WERI-Rb-1 (cell line): ENCODE measurements around the gene IL1RAPL2.
"Not testable (repeated sequence)": the region's sequence is repeated elsewhere in the genome, so short reads cannot be mapped to it uniquely, and the experiment has no call there.

Experiments
- DNase-seq: peaks from one replicate; pipeline ENCODE4 v3.0.0-alpha.2; 2020
- H3K27ac ChIP-seq: fragments of 250-450 bp; sonication (Bioruptor Pico); 2 replicates; pipeline ENCODE4 v1.5.1; 2020; ENCODE audit warnings: mild to moderate bottlenecking, moderate library complexity
- H3K27me3 ChIP-seq: fragments of 250-450 bp; sonication (Bioruptor Pico); 2 replicates; pipeline ENCODE4 v1.5.1; 2021; ENCODE audit warnings: mild to moderate bottlenecking, low read depth, moderate library complexity; ENCODE audit not compliant: insufficient read depth, severe bottlenecking
- H3K36me3 ChIP-seq: fragments of 250-450 bp; sonication (Bioruptor Pico); 2 replicates; pipeline ENCODE4 v1.5.1; 2020; ENCODE audit warnings: mild to moderate bottlenecking, moderate library complexity
- H3K4me3 ChIP-seq: 2 replicates; pipeline ENCODE4 v1.5.1; 2011; ENCODE audit warnings: low read depth, mild to moderate bottlenecking, control low read depth, low read length
- H3K9me3 ChIP-seq: fragments of 250-450 bp; sonication (Bioruptor Pico); 2 replicates; pipeline ENCODE4 v1.5.1; 2021; ENCODE audit warnings: mild to moderate bottlenecking, moderate library complexity; ENCODE audit not compliant: severe bottlenecking
- TF ChIP-seq, protein P1 (sequence below): IDR thresholded peaks from 2 replicates; pipeline ENCODE4 v1.5.1; 2011; ENCODE audit warnings: low read depth, mild to moderate bottlenecking, control low read depth, inconsistent platforms, low read length

IL1RAPL2 gene

DNA sequence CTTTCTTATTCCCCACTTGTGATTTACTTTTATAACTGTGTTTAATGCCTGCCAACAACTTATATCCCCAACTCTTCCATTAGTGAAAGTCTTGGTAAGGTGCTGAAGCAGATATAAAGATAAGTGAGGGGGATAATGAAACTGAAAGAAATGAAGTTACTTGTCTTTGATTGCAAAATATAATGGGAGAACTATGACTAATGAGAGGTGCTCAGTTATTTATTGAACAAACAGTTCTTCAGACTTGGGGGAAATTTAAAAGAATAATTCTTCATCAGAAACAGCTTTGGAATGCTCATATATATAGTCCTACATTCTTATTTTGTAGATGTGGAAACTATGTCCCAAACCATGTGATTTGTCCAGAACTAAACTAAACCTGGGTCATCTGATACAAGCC is 441.0 kb downstream of the IL1RAPL2 start:
- Histone ChIP-seq H3K4me3 (no peak overlapping the region), H3K27ac (no peak overlapping the region), H3K27me3 (no peaks in the 10 kb centered on the region), H3K36me3 (no peaks in the 10 kb centered on the region), H3K9me3 (no peaks in the 10 kb centered on the region)
- DNase-seq: no peak
- TF ChIP-seq, protein P1, sequence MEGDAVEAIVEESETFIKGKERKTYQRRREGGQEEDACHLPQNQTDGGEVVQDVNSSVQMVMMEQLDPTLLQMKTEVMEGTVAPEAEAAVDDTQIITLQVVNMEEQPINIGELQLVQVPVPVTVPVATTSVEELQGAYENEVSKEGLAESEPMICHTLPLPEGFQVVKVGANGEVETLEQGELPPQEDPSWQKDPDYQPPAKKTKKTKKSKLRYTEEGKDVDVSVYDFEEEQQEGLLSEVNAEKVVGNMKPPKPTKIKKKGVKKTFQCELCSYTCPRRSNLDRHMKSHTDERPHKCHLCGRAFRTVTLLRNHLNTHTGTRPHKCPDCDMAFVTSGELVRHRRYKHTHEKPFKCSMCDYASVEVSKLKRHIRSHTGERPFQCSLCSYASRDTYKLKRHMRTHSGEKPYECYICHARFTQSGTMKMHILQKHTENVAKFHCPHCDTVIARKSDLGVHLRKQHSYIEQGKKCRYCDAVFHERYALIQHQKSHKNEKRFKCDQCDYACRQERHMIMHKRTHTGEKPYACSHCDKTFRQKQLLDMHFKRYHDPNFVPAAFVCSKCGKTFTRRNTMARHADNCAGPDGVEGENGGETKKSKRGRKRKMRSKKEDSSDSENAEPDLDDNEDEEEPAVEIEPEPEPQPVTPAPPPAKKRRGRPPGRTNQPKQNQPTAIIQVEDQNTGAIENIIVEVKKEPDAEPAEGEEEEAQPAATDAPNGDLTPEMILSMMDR: no peak

GRCh38 chrX:105013719-105014118 is 447.7 kb downstream of the IL1RAPL2 start:
- Histone ChIP-seq H3K27me3 (no peaks in the 10 kb centered on the region), H3K27ac (no peak overlapping the region), H3K36me3 (no peaks in the 10 kb centered on the region), H3K4me3 (no peak overlapping the region), H3K9me3 (no peaks in the 10 kb centered on the region)
- DNase-seq: no peak
- TF ChIP-seq, protein P1: no peak

GRCh38 chrX:105017641-105018040 is 451.6 kb downstream of the IL1RAPL2 start:
- Histone ChIP-seq H3K27ac (no peak overlapping the region), H3K4me3 (no peak overlapping the region), H3K36me3 (no peaks in the 10 kb centered on the region), H3K27me3 (peaks cover 3% of the 10 kb centered on the region), H3K9me3 (no peaks in the 10 kb centered on the region)
- no peak for DNase-seq
- TF ChIP-seq, protein P1: no peak

DNA sequence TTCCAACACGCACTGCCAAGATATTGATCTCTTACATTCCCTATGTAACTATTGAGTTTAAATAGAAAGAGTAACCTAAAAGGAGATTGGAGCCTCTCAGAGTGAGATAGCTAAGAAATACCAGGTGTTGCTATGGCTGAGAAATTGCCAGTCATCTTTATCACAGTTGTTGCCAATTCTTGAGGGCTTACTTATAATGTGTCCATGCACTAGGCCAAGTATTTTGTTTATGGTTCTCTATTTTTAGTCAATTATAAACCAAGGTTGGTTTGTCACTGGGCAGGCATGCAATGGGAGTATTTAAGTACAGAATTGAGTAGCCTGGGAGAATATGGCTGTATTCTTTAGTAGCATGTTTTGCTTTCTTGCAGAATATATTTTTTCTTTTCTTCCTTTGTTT is 452.9 kb downstream of the IL1RAPL2 start:
- no peak for DNase-seq
- Histone ChIP-seq H3K36me3 (no peaks in the 10 kb centered on the region), H3K27me3 (peaks cover 7% of the 10 kb centered on the region), H3K27ac (no peak overlapping the region), H3K9me3 (no peaks in the 10 kb centered on the region), H3K4me3 (no peak overlapping the region)
- TF ChIP-seq, protein P1: no peak

- H3K4me3 ChIP-seq, H3K9me3 ChIP-seq, H3K36me3 ChIP-seq, H3K27me3 ChIP-seq, H3K27ac ChIP-seq, DNase-seq: not testable (repeated sequence)
Observed at GRCh38 chrX:105028962-105029361, 463.0 kb downstream of the IL1RAPL2 start.

GRCh38 chrX:105038672-105039328 is 472.8 kb downstream of the IL1RAPL2 start:
- H3K9me3 ChIP-seq: no peaks in the 10 kb centered on the region
- DNase-seq: no peak
- TF ChIP-seq, protein P1: no peak

More at GRCh38 chrX:105038672-105039328, 472.8 kb downstream of the IL1RAPL2 start:
- H3K27ac ChIP-seq: no peak overlapping the region
- H3K27me3 ChIP-seq: peaks cover 2% of the 10 kb centered on the region
- no peaks in the 10 kb centered on the region for H3K36me3 ChIP-seq
- no peak overlapping the region for H3K4me3 ChIP-seq
